ENCODE data around the gene FBXW12.

GRCh38 chr3:48347500-48347899, 24.5 kb upstream of the FBXW12 start:
- no peak for TF ChIP-seq CTCF (IDR thresholded peaks at IDR 0.05; ENCODE audit: control extremely low read depth in 1 of 3, insufficient read depth in 1 of 3, low read depth in 1 of 3, low read length in 3 of 3)
- no peak for TF ChIP-seq YY1 (IDR thresholded peaks at IDR 0.05; ENCODE audit: low read depth, low read length)
- TF ChIP-seq POLR2A (IDR thresholded peaks at IDR 0.05; ENCODE audit: control extremely low read depth in 1 of 2, low read depth in 2 of 2, low read length in 2 of 2) = no peak
- TF ChIP-seq, protein P1, sequence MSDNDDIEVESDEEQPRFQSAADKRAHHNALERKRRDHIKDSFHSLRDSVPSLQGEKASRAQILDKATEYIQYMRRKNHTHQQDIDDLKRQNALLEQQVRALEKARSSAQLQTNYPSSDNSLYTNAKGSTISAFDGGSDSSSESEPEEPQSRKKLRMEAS (IDR thresholded peaks at IDR 0.05) = no peak
- no peak for TF ChIP-seq TEAD4 (IDR thresholded peaks at IDR 0.05; ENCODE audit: low read depth, low read length)
- no peak for TF ChIP-seq CHD2 (IDR thresholded peaks at IDR 0.05; ENCODE audit: low read length)

All from H1 (cell line).